ENCODE measurements around the gene EPHB2.

Gene EPHB2

GRCh38 chr1:22801347-22801746, 90.7 kb downstream of the EPHB2 start:
- no peak overlapping the region for H3K4me3 ChIP-seq (ENCODE audit: low read depth, low read length)
- no peaks in the 10 kb centered on the region for H3K27me3 ChIP-seq (ENCODE audit: insufficient read depth, low read depth, severe bottlenecking)
- H3K9me3 ChIP-seq (ENCODE audit: severe bottlenecking) = no peaks in the 10 kb centered on the region
- TF ChIP-seq CTCF (IDR thresholded peaks at IDR 0.05; ENCODE audit: low read depth, low read length) = no peak
- no peaks in the 10 kb centered on the region; the same call in 1 of the 2 replicates for H3K36me3 ChIP-seq
- H3K27ac ChIP-seq = peak overlapping the region; percentile 95
- no peak for DNase-seq

GRCh38 chr1:22801761-22802160, 91.1 kb downstream of the EPHB2 start:
- DNase-seq = peak; percentile 97
- H3K4me3 ChIP-seq (ENCODE audit: low read depth, low read length) = no peak overlapping the region
- H3K27ac ChIP-seq = peak overlapping the region; percentile 95
- H3K27me3 ChIP-seq (ENCODE audit: insufficient read depth, low read depth, severe bottlenecking) = no peaks in the 10 kb centered on the region
- no peaks in the 10 kb centered on the region; the same call in 1 of the 2 replicates for H3K36me3 ChIP-seq
- no peak for TF ChIP-seq CTCF (IDR thresholded peaks at IDR 0.05; ENCODE audit: low read depth, low read length)
- H3K9me3 ChIP-seq (ENCODE audit: severe bottlenecking) = no peaks in the 10 kb centered on the region

- no peaks in the 10 kb centered on the region for H3K27me3 ChIP-seq (ENCODE audit: insufficient read depth, low read depth, severe bottlenecking)
- no peak overlapping the region for H3K27ac ChIP-seq
- no peaks in the 10 kb centered on the region for H3K9me3 ChIP-seq (ENCODE audit: severe bottlenecking)
- no peaks in the 10 kb centered on the region; the same call in 1 of the 2 replicates for H3K36me3 ChIP-seq
- no peak for TF ChIP-seq CTCF (IDR thresholded peaks at IDR 0.05; ENCODE audit: low read depth, low read length)
- no peak overlapping the region for H3K4me3 ChIP-seq (ENCODE audit: low read depth, low read length)
- DNase-seq = no peak
These were observed 93.2 kb downstream of the EPHB2 start for GRCh38 chr1:22803833-22804232.

GRCh38 chr1:22804406-22804805, 93.8 kb downstream of the EPHB2 start:
- Histone ChIP-seq H3K27ac (no peak overlapping the region), H3K27me3 (ENCODE audit: insufficient read depth, low read depth, severe bottlenecking) (no peaks in the 10 kb centered on the region), H3K9me3 (ENCODE audit: severe bottlenecking) (no peaks in the 10 kb centered on the region), H3K4me3 (ENCODE audit: low read depth, low read length) (no peak overlapping the region), H3K36me3 (no peaks in the 10 kb centered on the region; the same call in 1 of the 2 replicates)
- TF ChIP-seq CTCF (IDR thresholded peaks at IDR 0.05; ENCODE audit: low read depth, low read length) = no peak
- DNase-seq = no peak

- no peak for DNase-seq
- Histone ChIP-seq H3K36me3 (no peaks in the 10 kb centered on the region; the same call in 1 of the 2 replicates), H3K4me3 (ENCODE audit: low read depth, low read length) (no peak overlapping the region), H3K9me3 (ENCODE audit: severe bottlenecking) (no peaks in the 10 kb centered on the region), H3K27me3 (ENCODE audit: insufficient read depth, low read depth, severe bottlenecking) (no peaks in the 10 kb centered on the region), H3K27ac (no peak overlapping the region)
- no peak for TF ChIP-seq CTCF (IDR thresholded peaks at IDR 0.05; ENCODE audit: low read depth, low read length)
These were observed 94.5 kb downstream of the EPHB2 start for GRCh38 chr1:22804969-22805671.

GRCh38 chr1:22805672-22806038, 95.0 kb downstream of the EPHB2 start:
- no peak for TF ChIP-seq CTCF (IDR thresholded peaks at IDR 0.05; ENCODE audit: low read depth, low read length)
- H3K27me3 ChIP-seq (ENCODE audit: insufficient read depth, low read depth, severe bottlenecking) = no peaks in the 10 kb centered on the region
- H3K4me3 ChIP-seq (ENCODE audit: low read depth, low read length) = no peak overlapping the region
- H3K27ac ChIP-seq = no peak overlapping the region
- H3K36me3 ChIP-seq = no peaks in the 10 kb centered on the region
- H3K9me3 ChIP-seq (ENCODE audit: severe bottlenecking) = no peaks in the 10 kb centered on the region
- no peak for DNase-seq
